Neutrophil (primary cell): ENCODE measurements around the gene RFX4.

Source experiments
- H3K27ac ChIP-seq: fragments of 200-600 bp; sonication (generic); 2 replicates; pipeline ENCODE4 v1.5.1; 2016; ENCODE audit warnings: mild to moderate bottlenecking, moderate library complexity
- H3K27me3 ChIP-seq: fragments of 200-600 bp; sonication (generic); 2 replicates; pipeline ENCODE4 v1.6.0; 2016; ENCODE audit warnings: mild to moderate bottlenecking
- H3K36me3 ChIP-seq: fragments of 200-600 bp; sonication (generic); 2 replicates; pipeline ENCODE4 v1.5.1; 2017
- H3K4me1 ChIP-seq, 2 experiments: fragments of 200-600 bp in 1 of 2; sonication (generic) in 1 of 2; 1 replicate in 1 of 2; 2 replicates in 1 of 2; pipeline versions ENCODE4 v1.5.1 to v1.6.1; 2013 to 2016; ENCODE audit warnings: low read depth in 1 of 2, low read length in 1 of 2, mild to moderate bottlenecking in 1 of 2, moderate library complexity in 1 of 2; ENCODE audit not compliant: control insufficient read depth in 1 of 2, insufficient read depth in 1 of 2
- H3K4me3 ChIP-seq, 2 experiments: fragments of 200-600 bp in 1 of 2; sonication (generic) in 1 of 2; 1 replicate in 1 of 2; 2 replicates in 1 of 2; pipeline ENCODE4 v1.5.1; 2013 to 2016; ENCODE audit warnings: low read depth in 1 of 2, low read length in 1 of 2, mild to moderate bottlenecking in 1 of 2, moderate library complexity in 1 of 2
- H3K9me3 ChIP-seq: fragments of 200-600 bp; sonication (generic); 2 replicates; pipeline ENCODE4 v1.5.1; 2016
- CTCF ChIP-seq: fragments of 200-600 bp; sonication (generic); IDR thresholded peaks from 2 replicates; pipeline ENCODE4 v1.5.1; 2016; ENCODE audit warnings: antibody characterized with exemption

RFX4 gene

DNA sequence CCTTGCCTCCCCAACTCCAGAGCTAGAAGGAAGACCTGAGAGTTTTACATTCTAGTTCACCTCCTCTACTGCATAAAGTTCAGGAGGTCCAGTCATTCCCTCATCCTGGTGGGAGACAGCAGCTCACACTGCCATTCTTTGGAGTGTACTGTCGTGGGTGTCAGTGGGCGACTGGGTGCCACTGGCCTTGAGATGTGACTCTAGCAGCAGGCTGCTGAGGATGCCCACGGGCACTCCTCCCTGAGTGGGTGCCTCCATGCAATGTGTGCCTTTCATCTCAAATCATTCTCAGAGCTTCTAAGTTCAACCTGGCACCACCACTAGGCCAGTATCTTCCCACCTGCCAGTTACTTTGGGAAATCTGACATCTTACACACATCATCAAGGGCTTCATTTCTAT is 12.5 kb downstream of the RFX4 start:
- Histone ChIP-seq H3K27me3 (peaks cover 95% of the 10 kb centered on the region), H3K9me3 (no peaks in the 10 kb centered on the region), H3K4me1 (no peaks in the 10 kb centered on the region), H3K36me3 (no peaks in the 10 kb centered on the region), H3K27ac (no peak overlapping the region), H3K4me3 (no peak overlapping the region)
- no peak for TF ChIP-seq CTCF

DNA sequence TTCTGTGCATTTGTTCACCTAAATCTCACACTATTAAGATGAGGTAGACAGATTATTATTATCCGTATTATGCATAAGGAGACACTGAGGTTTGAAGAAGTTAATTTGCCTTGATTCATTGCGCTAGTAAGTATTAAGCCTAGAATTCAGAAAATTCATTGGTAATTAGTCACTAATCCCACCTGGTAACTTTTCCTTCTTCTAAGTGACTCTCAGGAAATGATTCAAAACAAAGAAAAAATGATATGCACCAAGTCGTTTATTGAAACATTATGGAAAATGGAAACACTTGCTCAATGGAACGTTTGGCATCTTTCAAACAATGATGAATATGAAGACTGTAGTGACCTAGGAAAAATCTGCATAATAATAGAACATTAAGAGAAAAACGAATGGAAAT is 15.2 kb downstream of the RFX4 start:
- TF ChIP-seq CTCF = no peak
- H3K27me3 ChIP-seq = peaks cover 72% of the 10 kb centered on the region
- H3K4me3 ChIP-seq = no peak overlapping the region
- no peaks in the 10 kb centered on the region for H3K9me3 ChIP-seq
- no peak overlapping the region for H3K27ac ChIP-seq
- H3K36me3 ChIP-seq = no peaks in the 10 kb centered on the region
- no peaks in the 10 kb centered on the region for H3K4me1 ChIP-seq

DNA sequence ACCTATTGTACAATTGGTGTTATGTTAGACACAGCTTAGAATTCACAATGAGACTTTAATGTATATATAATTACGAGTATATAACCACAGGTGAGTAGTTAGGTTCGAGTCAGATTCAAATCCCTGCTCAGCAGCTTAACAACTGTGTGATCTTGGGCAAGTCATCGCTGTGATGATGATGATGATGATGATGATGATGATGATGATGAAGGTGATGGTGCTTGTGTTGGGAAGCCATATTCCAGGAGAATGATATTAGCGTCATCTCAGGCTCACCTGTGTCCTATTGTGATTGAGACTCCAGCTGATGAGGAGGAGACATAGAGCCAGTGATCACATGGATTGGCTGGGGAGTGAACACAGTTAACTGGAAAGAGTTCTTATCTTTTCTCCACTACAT is 16.5 kb downstream of the RFX4 start:
- H3K27me3 ChIP-seq = peaks cover 59% of the 10 kb centered on the region
- H3K4me3 ChIP-seq = no peak overlapping the region
- H3K9me3 ChIP-seq = no peaks in the 10 kb centered on the region
- H3K4me1 ChIP-seq = no peaks in the 10 kb centered on the region
- no peak for TF ChIP-seq CTCF
- no peak overlapping the region for H3K27ac ChIP-seq
- no peaks in the 10 kb centered on the region for H3K36me3 ChIP-seq

- H3K27me3 ChIP-seq = peaks cover 47% of the 10 kb centered on the region
- no peak overlapping the region for H3K4me3 ChIP-seq
- no peaks in the 10 kb centered on the region for H3K4me1 ChIP-seq
- H3K27ac ChIP-seq = no peak overlapping the region
- H3K36me3 ChIP-seq = no peaks in the 10 kb centered on the region
- no peaks in the 10 kb centered on the region for H3K9me3 ChIP-seq
- TF ChIP-seq CTCF = no peak
Observed at GRCh38 chr12:106600503-106600902, 17.7 kb downstream of the RFX4 start.

DNA sequence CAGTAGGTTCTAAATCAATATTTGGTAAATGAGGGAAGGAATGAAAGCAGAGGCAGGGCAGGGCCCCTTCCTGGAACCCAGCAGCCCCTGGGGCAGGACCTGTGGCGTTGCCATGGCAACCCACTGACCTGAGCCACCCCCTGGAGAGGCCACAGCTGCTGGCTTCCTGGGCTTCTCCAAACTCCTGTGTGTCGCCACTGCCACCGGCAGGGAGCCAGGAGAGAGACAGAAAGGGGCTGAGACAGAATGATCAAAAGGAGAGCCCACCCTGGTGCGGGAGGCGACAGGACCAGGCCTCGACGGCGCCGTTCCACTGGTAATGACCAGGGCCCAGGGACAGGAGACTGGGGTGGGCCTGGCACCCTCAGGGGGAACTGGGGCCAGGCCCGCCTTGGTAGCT is 18.2 kb downstream of the RFX4 start:
- peaks cover 41% of the 10 kb centered on the region for H3K27me3 ChIP-seq

More for the DNA sequence above, 18.2 kb downstream of the RFX4 start:
- Histone ChIP-seq H3K9me3 (no peaks in the 10 kb centered on the region), H3K4me3 (no peak overlapping the region), H3K4me1 (no peaks in the 10 kb centered on the region), H3K27ac (no peak overlapping the region), H3K36me3 (no peaks in the 10 kb centered on the region)
- no peak for TF ChIP-seq CTCF
